Midbrain (tissue), 1 donor: ENCODE measurements around the gene CCDC97.
"Not testable (repeated sequence)": the region's sequence is repeated elsewhere in the genome, so short reads cannot be mapped to it uniquely, and the experiment has no call there.

Experiments
- DNase-seq: peaks from one replicate; lab custom pipeline; 2025; lab: John Stamatoyannopoulos, UW

Gene CCDC97

DNA sequence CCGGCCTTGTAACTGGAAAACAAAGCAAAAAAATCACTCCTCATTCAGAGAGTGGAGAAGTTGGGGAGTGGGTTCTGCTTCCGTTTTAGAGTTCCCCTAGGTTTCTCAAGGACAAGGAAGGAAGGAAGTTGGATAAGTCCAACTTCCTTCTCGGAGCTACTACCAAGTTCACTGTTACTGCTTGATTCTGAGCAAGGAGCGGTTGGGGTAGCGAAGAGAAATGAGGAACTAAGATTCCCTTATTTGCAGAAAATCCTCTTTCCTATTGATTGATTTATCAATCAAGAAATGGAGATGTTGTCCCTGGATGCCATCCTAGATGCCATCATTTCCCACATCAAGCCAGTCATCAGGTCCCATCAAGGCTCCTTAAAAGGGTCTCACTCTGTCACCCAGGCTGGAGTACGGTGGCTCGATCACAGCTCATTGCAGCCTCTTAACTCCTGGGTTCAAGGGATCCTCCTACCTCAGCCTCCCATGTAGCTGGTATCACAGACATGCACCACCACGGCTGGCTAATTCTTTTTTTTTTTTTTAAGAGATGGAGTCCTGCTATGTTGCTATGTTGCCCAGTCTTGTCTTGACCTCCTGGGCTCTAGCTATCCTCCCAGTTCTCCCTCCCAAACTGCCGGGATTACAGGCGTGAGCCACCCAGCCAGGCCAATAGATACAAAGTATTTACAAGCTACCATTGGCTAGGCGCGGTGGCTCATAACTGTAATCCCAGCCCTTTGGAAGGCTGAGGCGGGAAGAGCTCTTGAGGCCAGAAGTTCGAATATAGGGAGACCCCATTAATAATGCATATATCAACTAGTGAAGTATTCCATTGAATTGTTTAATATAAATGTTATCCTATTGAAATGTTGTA, 54.8 kb downstream of the CCDC97 start:
- DNase-seq, result no peak

GRCh38 chr19:41366089-41366488, 56.1 kb downstream of the CCDC97 start:
- no peak for DNase-seq

- DNase-seq, result no peak
Observed at GRCh38 chr19:41367848-41368301, 57.9 kb downstream of the CCDC97 start.

- DNase-seq, result no peak
Observed at GRCh38 chr19:41369769-41370168, 59.8 kb downstream of the CCDC97 start.

DNA sequence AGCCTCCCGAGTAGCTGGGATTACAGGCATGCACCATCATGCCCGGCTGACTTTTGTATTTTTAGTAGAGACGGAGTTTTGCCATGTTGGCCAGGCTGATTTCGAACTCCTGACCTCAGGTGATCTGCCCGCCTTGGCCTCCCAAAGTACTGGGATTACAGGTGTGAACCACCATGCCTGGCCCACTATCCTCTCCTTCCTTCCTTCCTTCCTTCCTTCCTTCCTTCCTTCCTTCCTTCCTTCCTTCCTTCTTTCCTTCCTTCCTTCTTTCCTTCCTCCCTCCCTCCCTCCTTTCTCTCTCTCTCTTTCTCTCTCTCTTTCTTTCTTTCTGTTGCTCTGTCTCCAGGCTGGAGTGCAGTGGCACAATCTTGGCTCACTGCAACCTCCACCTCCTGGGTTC, 61.1 kb downstream of the CCDC97 start:
- not testable (repeated sequence) for DNase-seq

DNA sequence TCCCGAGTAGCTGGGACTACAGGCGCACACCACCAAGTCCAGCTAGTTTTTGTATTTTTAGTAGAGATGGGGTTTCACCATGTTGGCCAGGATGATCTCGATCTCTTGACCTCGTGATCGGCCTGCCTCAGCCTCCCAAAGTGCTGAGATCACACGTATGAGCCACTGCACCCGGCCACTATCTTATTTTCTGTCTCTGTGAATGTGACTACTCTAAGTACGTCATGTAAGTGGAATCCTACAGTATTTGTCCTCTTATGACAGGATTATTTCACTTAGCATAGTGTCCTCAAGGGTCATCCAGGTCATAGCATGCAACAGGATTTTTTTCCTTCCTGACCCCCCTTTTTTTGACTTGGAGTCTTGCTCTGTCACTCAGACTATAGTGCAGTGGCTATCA, 61.6 kb downstream of the CCDC97 start:
- DNase-seq, result no peak

- DNase-seq, result no peak
Observed at GRCh38 chr19:41372501-41372900, 62.5 kb downstream of the CCDC97 start.

GRCh38 chr19:41373993-41374392, 64.0 kb downstream of the CCDC97 start:
- peak; percentile 77 for DNase-seq
